ENCODE results near the gene TSEN54.

DNA sequence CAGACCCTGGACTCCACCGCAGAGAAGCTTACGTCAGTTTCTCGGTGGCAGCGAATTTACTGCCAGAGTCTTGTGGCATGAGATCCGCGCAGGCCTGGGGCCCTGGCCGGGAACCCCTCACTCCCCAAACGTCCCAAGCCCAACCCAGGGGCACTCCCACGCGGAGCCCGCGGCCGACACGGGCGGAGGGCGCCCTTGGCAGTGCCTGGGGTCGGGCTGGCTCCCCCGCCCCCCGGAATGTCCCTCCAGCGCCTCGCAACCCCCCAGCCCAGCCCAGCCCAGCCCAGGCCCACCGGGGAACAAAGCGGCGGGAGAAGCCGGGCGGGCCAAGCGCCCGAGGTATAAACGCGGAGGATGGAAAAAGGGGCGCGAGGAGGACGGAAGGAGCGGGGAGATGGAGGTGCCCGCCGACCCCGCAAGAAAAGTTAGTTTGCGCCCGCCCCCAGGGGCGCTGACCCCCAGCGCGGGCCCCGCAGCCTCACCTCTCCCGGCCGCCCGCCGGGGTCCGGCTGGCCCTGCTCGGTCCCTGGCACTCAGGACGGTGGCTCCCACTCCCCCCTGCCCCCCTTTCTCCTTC, 1.3 kb upstream of the TSEN54 start:
- TF ChIP-seq CTCF (IDR thresholded peaks at IDR 0.05; ENCODE audit: insufficient read depth, low read length, poor library complexity, severe bottlenecking): no peak
- TF ChIP-seq EZH2phosphoT487 (conservative IDR thresholded peaks at IDR 0.05; ENCODE audit: low read length): no peak
